MM.1S (cell line): ENCODE data around the gene DSTN.

Experiments
- DNase-seq: peaks from one replicate; pipeline ENCODE4 v3.0.0-alpha.2; 2015
- H2AFZ ChIP-seq: fragments of 300-600 bp; sonication (generic); 2 replicates; pipeline ENCODE4 v1.6.0; 2016; ENCODE audit warnings: antibody characterized with exemption, low read length
- H3F3A ChIP-seq: fragments of 300-600 bp; sonication (generic); 2 replicates; pipeline ENCODE4 v1.6.1; 2016; ENCODE audit warnings: mild to moderate bottlenecking, antibody characterized with exemption, low read length, moderate library complexity, mixed read lengths; ENCODE audit not compliant: insufficient read depth
- H3K27ac ChIP-seq: fragments of 300-600 bp; sonication (generic); 2 replicates; pipeline ENCODE4 v1.5.1; 2016; ENCODE audit warnings: mild to moderate bottlenecking, low read length
- H3K27me3 ChIP-seq: fragments of 300-600 bp; sonication (generic); replicated peaks from 2 replicates; pipeline ENCODE4 v1.6.0; 2016; ENCODE audit warnings: low read length; ENCODE audit not compliant: insufficient read depth
- H3K36me3 ChIP-seq: fragments of 300-600 bp; sonication (generic); replicated peaks from 2 replicates; pipeline ENCODE4 v1.6.1; 2016; ENCODE audit warnings: mild to moderate bottlenecking, low read length, mixed read lengths; ENCODE audit not compliant: insufficient read depth
- H3K4me1 ChIP-seq: fragments of 300-600 bp; sonication (generic); 2 replicates; pipeline ENCODE4 v1.6.1; 2016; ENCODE audit warnings: low read length, mixed read lengths
- H3K4me2 ChIP-seq: fragments of 300-600 bp; sonication (generic); 2 replicates; pipeline ENCODE4 v1.6.0; 2016; ENCODE audit warnings: low read depth, low read length
- H3K4me3 ChIP-seq: fragments of 300-600 bp; sonication (generic); 2 replicates; pipeline ENCODE4 v1.5.1; 2016; ENCODE audit warnings: low read length, mixed read lengths
- H3K79me2 ChIP-seq: fragments of 300-600 bp; sonication (generic); 2 replicates; pipeline ENCODE4 v1.6.1; 2016; ENCODE audit warnings: mixed run types, low read length, mixed read lengths
- H3K9ac ChIP-seq: fragments of 300-600 bp; sonication (generic); 2 replicates; pipeline ENCODE4 v1.6.1; 2016; ENCODE audit warnings: low read length, mixed read lengths
- H3K9me2 ChIP-seq: fragments of 300-600 bp; sonication (generic); replicated peaks from 2 replicates; pipeline ENCODE4 v1.6.1; 2016; ENCODE audit warnings: mild to moderate bottlenecking, low read length, mixed read lengths; ENCODE audit not compliant: insufficient read depth
- H3K9me3 ChIP-seq: fragments of 300-600 bp; sonication (generic); replicated peaks from 2 replicates; pipeline ENCODE4 v1.6.1; 2016; ENCODE audit warnings: mild to moderate bottlenecking, low read length, mixed read lengths; ENCODE audit not compliant: insufficient read depth
- H4K20me1 ChIP-seq: fragments of 300-600 bp; sonication (generic); 2 replicates; pipeline ENCODE4 v1.6.1; 2016; ENCODE audit warnings: mild to moderate bottlenecking, low read length, moderate library complexity, mixed read lengths; ENCODE audit not compliant: insufficient read depth
- CTCF ChIP-seq: fragments of 300-600 bp; sonication (generic); IDR thresholded peaks from 2 replicates; pipeline ENCODE4 v1.5.1; 2016; ENCODE audit warnings: antibody characterized with exemption, low read length, mixed read lengths
- EZH2 ChIP-seq: fragments of 300-600 bp; sonication (generic); optimal IDR thresholded peaks from 2 replicates; pipeline ENCODE3; 2017; ENCODE audit warnings: low read depth, mild to moderate bottlenecking, antibody characterized with exemption, low read length, mixed read lengths
- EZH2phosphoT487 ChIP-seq: fragments of 300-600 bp; sonication (generic); IDR thresholded peaks from 2 replicates; pipeline ENCODE4 v1.6.1; 2018; ENCODE audit warnings: antibody characterized with exemption, low read length

Gene DSTN

GRCh38 chr20:17560344-17561074 lies 9.4 kb upstream of the DSTN start:
- no peak for DNase-seq
- Histone ChIP-seq H2AFZ (no peak overlapping the region), H3K36me3 (no peaks in the 10 kb centered on the region), H4K20me1 (no peaks in the 10 kb centered on the region), H3K4me2 (no peak overlapping the region), H3K4me3 (no peak overlapping the region), H3K9me3 (no peaks in the 10 kb centered on the region), H3K9me2 (no peaks in the 10 kb centered on the region), H3K27me3 (no peaks in the 10 kb centered on the region), H3K4me1 (no peaks in the 10 kb centered on the region), H3K27ac (no peak overlapping the region), H3F3A (no peaks in the 10 kb centered on the region), H3K9ac (no peak overlapping the region), H3K79me2 (no peaks in the 10 kb centered on the region)
- no peak for TF ChIP-seq EZH2phosphoT487
- TF ChIP-seq CTCF = no peak
- TF ChIP-seq EZH2 = no peak

GRCh38 chr20:17562804-17563305 lies 7.0 kb upstream of the DSTN start:
- TF ChIP-seq EZH2phosphoT487 (no peak), CTCF (no peak)
- Histone ChIP-seq H3K9ac (no peak overlapping the region), H3F3A (no peaks in the 10 kb centered on the region), H3K79me2 (no peaks in the 10 kb centered on the region), H3K4me3 (no peak overlapping the region), H3K27ac (no peak overlapping the region), H4K20me1 (no peaks in the 10 kb centered on the region), H3K36me3 (no peaks in the 10 kb centered on the region), H3K9me3 (no peaks in the 10 kb centered on the region), H3K4me1 (no peaks in the 10 kb centered on the region), H3K27me3 (no peaks in the 10 kb centered on the region), H3K4me2 (no peak overlapping the region), H3K9me2 (no peaks in the 10 kb centered on the region), H2AFZ (no peak overlapping the region)
- no peak for DNase-seq

GRCh38 chr20:17565169-17565845 lies 4.6 kb upstream of the DSTN start:
- no peaks in the 10 kb centered on the region for H4K20me1 ChIP-seq
- H3K36me3 ChIP-seq = no peaks in the 10 kb centered on the region
- no peaks in the 10 kb centered on the region for H3K4me1 ChIP-seq
- no peak overlapping the region for H2AFZ ChIP-seq
- no peak for TF ChIP-seq EZH2
- TF ChIP-seq CTCF = no peak
- TF ChIP-seq EZH2phosphoT487 = no peak
- no peak overlapping the region for H3K4me3 ChIP-seq
- peaks cover 4% of the 10 kb centered on the region for H3K79me2 ChIP-seq
- no peak overlapping the region for H3K4me2 ChIP-seq
- no peaks in the 10 kb centered on the region for H3K9me3 ChIP-seq
- no peaks in the 10 kb centered on the region for H3F3A ChIP-seq
- DNase-seq = no peak
- no peaks in the 10 kb centered on the region for H3K9me2 ChIP-seq
- no peak overlapping the region for H3K27ac ChIP-seq
- no peak overlapping the region for H3K9ac ChIP-seq
- H3K27me3 ChIP-seq = no peaks in the 10 kb centered on the region
